Measurements from ENCODE around the gene NKAIN2.

GRCh38 chr6:124660185-124660584 is 856.5 kb downstream of the NKAIN2 start:
- TF ChIP-seq, protein P1, sequence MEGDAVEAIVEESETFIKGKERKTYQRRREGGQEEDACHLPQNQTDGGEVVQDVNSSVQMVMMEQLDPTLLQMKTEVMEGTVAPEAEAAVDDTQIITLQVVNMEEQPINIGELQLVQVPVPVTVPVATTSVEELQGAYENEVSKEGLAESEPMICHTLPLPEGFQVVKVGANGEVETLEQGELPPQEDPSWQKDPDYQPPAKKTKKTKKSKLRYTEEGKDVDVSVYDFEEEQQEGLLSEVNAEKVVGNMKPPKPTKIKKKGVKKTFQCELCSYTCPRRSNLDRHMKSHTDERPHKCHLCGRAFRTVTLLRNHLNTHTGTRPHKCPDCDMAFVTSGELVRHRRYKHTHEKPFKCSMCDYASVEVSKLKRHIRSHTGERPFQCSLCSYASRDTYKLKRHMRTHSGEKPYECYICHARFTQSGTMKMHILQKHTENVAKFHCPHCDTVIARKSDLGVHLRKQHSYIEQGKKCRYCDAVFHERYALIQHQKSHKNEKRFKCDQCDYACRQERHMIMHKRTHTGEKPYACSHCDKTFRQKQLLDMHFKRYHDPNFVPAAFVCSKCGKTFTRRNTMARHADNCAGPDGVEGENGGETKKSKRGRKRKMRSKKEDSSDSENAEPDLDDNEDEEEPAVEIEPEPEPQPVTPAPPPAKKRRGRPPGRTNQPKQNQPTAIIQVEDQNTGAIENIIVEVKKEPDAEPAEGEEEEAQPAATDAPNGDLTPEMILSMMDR (IDR thresholded peaks at IDR 0.05) = no peak
- no peak for TF ChIP-seq MAX (IDR thresholded peaks at IDR 0.05; ENCODE audit: low read depth)
- no peak for TF ChIP-seq RAD21 (IDR thresholded peaks at IDR 0.05; ENCODE audit: low read length)

Measured in SK-N-SH (cell line).